SK-N-SH (cell line): ENCODE results near the gene DCLRE1A.

Source experiments
- EZH2phosphoT487 ChIP-seq: fragments of 200-600 bp; sonication (generic); IDR thresholded peaks from 2 replicates; pipeline ENCODE4 v1.6.1; 2017; ENCODE audit warnings: low read depth, mixed run types, mild to moderate bottlenecking, antibody characterized with exemption, moderate library complexity, borderline replicate concordance
- FOSL2 ChIP-seq: IDR thresholded peaks from 2 replicates; pipeline ENCODE4 v1.4.0; 2012; ENCODE audit warnings: low read depth, mild to moderate bottlenecking, moderate library complexity, borderline replicate concordance
- FOXJ3 ChIP-seq: sonication (generic); formaldehyde crosslinking; IDR thresholded peaks from 2 replicates; pipeline ENCODE4 v1.5.1; 2020; ENCODE audit warnings: mild to moderate bottlenecking, missing genetic modification reagents
- GATA2 ChIP-seq: sonication (generic); formaldehyde crosslinking; IDR thresholded peaks from 2 replicates; pipeline ENCODE4 v1.5.0; 2020; ENCODE audit warnings: mild to moderate bottlenecking, missing genetic modification reagents
- JUND ChIP-seq: IDR thresholded peaks from 2 replicates; pipeline ENCODE4 v1.4.0; 2012
- POLR2AphosphoS5 ChIP-seq: IDR thresholded peaks from 2 replicates; pipeline ENCODE4 v1.6.1; 2012; ENCODE audit warnings: low read depth, low read length
- RCOR1 ChIP-seq: fragments of 150-350 bp; IDR thresholded peaks from 2 replicates; pipeline ENCODE4 v1.6.1; 2017; ENCODE audit warnings: antibody characterized with exemption, low read length
- TAF1 ChIP-seq: IDR thresholded peaks from 2 replicates; pipeline ENCODE4 v1.6.1; 2012; ENCODE audit warnings: low read depth, mild to moderate bottlenecking, low read length, moderate library complexity, borderline replicate concordance
- TCF12 ChIP-seq: IDR thresholded peaks from 2 replicates; pipeline ENCODE4 v1.4.0; 2012
- TEAD4 ChIP-seq: IDR thresholded peaks from 2 replicates; pipeline ENCODE4 v1.4.0; 2012; ENCODE audit warnings: mild to moderate bottlenecking, borderline replicate concordance; ENCODE audit not compliant: insufficient read depth
- YY1 ChIP-seq: IDR thresholded peaks from 2 replicates; pipeline ENCODE4 v1.4.0; 2012; ENCODE audit warnings: low read depth, mild to moderate bottlenecking
- TF ChIP-seq, protein P1 (sequence below): fragments of 200-600 bp; sonication (generic); IDR thresholded peaks from 2 replicates; pipeline ENCODE4 v1.6.1; 2017; ENCODE audit warnings: antibody characterized with exemption, mild to moderate bottlenecking, moderate library complexity
- TF ChIP-seq, protein P2 (sequence below): IDR thresholded peaks from 2 replicates; pipeline ENCODE4 v1.6.1; 2012; ENCODE audit warnings: mild to moderate bottlenecking, low read depth, low read length, moderate library complexity

DNA sequence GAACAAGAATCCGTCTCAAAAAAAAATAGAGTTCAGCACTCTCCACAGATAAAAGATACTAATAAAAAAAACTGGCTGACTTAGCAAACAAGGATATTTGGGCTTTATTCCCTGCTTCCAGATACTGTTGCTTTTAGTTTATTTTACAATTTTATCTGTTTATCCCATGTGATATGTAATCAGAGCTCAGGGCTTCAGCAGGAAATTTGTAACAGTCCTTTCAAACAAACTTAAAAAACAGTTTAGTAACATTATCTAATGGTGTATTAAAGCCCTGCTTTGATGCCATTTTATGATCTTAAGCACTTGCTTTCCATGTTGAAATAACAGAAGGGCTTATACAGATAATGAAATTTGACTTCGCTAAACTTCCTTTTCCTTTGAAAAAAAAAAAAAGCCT, 28.1 kb downstream of the DCLRE1A start:
- TF ChIP-seq, protein P1, sequence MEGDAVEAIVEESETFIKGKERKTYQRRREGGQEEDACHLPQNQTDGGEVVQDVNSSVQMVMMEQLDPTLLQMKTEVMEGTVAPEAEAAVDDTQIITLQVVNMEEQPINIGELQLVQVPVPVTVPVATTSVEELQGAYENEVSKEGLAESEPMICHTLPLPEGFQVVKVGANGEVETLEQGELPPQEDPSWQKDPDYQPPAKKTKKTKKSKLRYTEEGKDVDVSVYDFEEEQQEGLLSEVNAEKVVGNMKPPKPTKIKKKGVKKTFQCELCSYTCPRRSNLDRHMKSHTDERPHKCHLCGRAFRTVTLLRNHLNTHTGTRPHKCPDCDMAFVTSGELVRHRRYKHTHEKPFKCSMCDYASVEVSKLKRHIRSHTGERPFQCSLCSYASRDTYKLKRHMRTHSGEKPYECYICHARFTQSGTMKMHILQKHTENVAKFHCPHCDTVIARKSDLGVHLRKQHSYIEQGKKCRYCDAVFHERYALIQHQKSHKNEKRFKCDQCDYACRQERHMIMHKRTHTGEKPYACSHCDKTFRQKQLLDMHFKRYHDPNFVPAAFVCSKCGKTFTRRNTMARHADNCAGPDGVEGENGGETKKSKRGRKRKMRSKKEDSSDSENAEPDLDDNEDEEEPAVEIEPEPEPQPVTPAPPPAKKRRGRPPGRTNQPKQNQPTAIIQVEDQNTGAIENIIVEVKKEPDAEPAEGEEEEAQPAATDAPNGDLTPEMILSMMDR = no peak
- TF ChIP-seq GATA2 (CRISPR knock-in tag) = no peak
- TF ChIP-seq TCF12 = no peak
- TF ChIP-seq, protein P2, sequence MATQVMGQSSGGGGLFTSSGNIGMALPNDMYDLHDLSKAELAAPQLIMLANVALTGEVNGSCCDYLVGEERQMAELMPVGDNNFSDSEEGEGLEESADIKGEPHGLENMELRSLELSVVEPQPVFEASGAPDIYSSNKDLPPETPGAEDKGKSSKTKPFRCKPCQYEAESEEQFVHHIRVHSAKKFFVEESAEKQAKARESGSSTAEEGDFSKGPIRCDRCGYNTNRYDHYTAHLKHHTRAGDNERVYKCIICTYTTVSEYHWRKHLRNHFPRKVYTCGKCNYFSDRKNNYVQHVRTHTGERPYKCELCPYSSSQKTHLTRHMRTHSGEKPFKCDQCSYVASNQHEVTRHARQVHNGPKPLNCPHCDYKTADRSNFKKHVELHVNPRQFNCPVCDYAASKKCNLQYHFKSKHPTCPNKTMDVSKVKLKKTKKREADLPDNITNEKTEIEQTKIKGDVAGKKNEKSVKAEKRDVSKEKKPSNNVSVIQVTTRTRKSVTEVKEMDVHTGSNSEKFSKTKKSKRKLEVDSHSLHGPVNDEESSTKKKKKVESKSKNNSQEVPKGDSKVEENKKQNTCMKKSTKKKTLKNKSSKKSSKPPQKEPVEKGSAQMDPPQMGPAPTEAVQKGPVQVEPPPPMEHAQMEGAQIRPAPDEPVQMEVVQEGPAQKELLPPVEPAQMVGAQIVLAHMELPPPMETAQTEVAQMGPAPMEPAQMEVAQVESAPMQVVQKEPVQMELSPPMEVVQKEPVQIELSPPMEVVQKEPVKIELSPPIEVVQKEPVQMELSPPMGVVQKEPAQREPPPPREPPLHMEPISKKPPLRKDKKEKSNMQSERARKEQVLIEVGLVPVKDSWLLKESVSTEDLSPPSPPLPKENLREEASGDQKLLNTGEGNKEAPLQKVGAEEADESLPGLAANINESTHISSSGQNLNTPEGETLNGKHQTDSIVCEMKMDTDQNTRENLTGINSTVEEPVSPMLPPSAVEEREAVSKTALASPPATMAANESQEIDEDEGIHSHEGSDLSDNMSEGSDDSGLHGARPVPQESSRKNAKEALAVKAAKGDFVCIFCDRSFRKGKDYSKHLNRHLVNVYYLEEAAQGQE = no peak
- TF ChIP-seq RCOR1 = no peak
- no peak for TF ChIP-seq POLR2AphosphoS5
- no peak for TF ChIP-seq JUND
- no peak for TF ChIP-seq FOSL2
- no peak for TF ChIP-seq TAF1
- no peak for TF ChIP-seq EZH2phosphoT487
- TF ChIP-seq YY1 = no peak
- TF ChIP-seq FOXJ3 (CRISPR knock-in tag) = no peak
- TF ChIP-seq TEAD4 = no peak
